GM23338 (cell line): ENCODE results near the gene SYK. TPM values are rescaled to one million over a fixed set of nuclear protein-coding genes. Genes with fewer than 3 reads are reported as not detected.

Experiments
- ATAC-seq: fragments of 200-7000 bp; cut with Tn5 transposase; 3 replicates; pipeline ENCODE4 v1.9.1; 2020
- DNase-seq: peaks from one replicate; pipeline ENCODE4 v3.0.0-alpha.2; 2015; ENCODE audit warnings: low spot score
- H2AFZ ChIP-seq: fragments of 200-600 bp; sonication (generic); 2 replicates; pipeline ENCODE4 v1.8.0; 2016; ENCODE audit warnings: antibody characterized with exemption, mild to moderate bottlenecking, moderate library complexity
- H3F3A ChIP-seq: fragments of 200-600 bp; sonication (generic); replicated peaks from 2 replicates; pipeline ENCODE4 v1.8.0; 2017; ENCODE audit warnings: antibody characterized with exemption, mixed run types, low read depth
- H3K27ac ChIP-seq: fragments of 200-600 bp; sonication (generic); 2 replicates; pipeline ENCODE4 v1.6.1; 2016; ENCODE audit warnings: low read depth
- H3K27me3 ChIP-seq: fragments of 200-600 bp; sonication (generic); 2 replicates; pipeline ENCODE4 v1.8.0; 2016; ENCODE audit warnings: mild to moderate bottlenecking, mixed run types, moderate library complexity; ENCODE audit not compliant: insufficient read depth
- H3K36me3 ChIP-seq: fragments of 200-600 bp; sonication (generic); 2 replicates; pipeline ENCODE4 v1.8.0; 2016; ENCODE audit warnings: mild to moderate bottlenecking; ENCODE audit not compliant: insufficient read depth
- H3K4me1 ChIP-seq: fragments of 200-600 bp; sonication (generic); 2 replicates; pipeline ENCODE4 v1.8.0; 2016; ENCODE audit warnings: mild to moderate bottlenecking, moderate library complexity; ENCODE audit not compliant: insufficient read depth
- H3K4me2 ChIP-seq: fragments of 200-600 bp; sonication (generic); 2 replicates; pipeline ENCODE4 v1.7.1; 2017; ENCODE audit warnings: mixed run types
- H3K4me3 ChIP-seq: fragments of 200-600 bp; sonication (generic); 2 replicates; pipeline ENCODE4 v1.6.1; 2016; ENCODE audit warnings: mixed run types
- H3K79me2 ChIP-seq: fragments of 200-600 bp; sonication (generic); replicated peaks from 2 replicates; pipeline ENCODE4 v1.8.0; 2017; ENCODE audit warnings: mild to moderate bottlenecking; ENCODE audit not compliant: insufficient read depth
- H3K9me2 ChIP-seq: fragments of 200-600 bp; sonication (generic); 2 replicates; pipeline ENCODE4 v1.8.0; 2017; ENCODE audit not compliant: insufficient read depth
- H4K20me1 ChIP-seq: fragments of 200-600 bp; sonication (generic); replicated peaks from 2 replicates; pipeline ENCODE4 v1.8.0; 2017; ENCODE audit warnings: mild to moderate bottlenecking; ENCODE audit not compliant: insufficient read depth
- H3K27ac Mint-ChIP-seq: 2 replicates; pipeline ENCODE4 v1.8.0; 2020; ENCODE audit warnings: inconsistent platforms, mild to moderate bottlenecking, moderate library complexity, mixed read lengths
- H3K27me3 Mint-ChIP-seq: 3 replicates; pipeline ENCODE4 v1.8.0; 2022; ENCODE audit warnings: low read depth, mild to moderate bottlenecking, moderate library complexity, mixed read lengths, inconsistent platforms; ENCODE audit not compliant: insufficient read depth, poor library complexity
- H3K36me3 Mint-ChIP-seq: 3 replicates; pipeline ENCODE4 v1.8.0; 2021; ENCODE audit warnings: low read depth, mild to moderate bottlenecking, inconsistent platforms, moderate library complexity, mixed read lengths
- H3K4me1 Mint-ChIP-seq: 3 replicates; pipeline ENCODE4 v1.8.0; 2020; ENCODE audit warnings: mild to moderate bottlenecking, inconsistent platforms, mixed read lengths
- H3K4me3 Mint-ChIP-seq: 3 replicates; pipeline ENCODE4 v1.8.0; 2021; ENCODE audit warnings: moderate library complexity, mild to moderate bottlenecking, inconsistent platforms, mixed read lengths
- H3K9me3 Mint-ChIP-seq: 3 replicates; pipeline ENCODE4 v1.8.0; 2020; ENCODE audit warnings: moderate library complexity, mild to moderate bottlenecking, inconsistent platforms, mixed read lengths
- EZH2 ChIP-seq: fragments of 200-600 bp; sonication (generic); IDR thresholded peaks from one replicate; pipeline ENCODE4 v1.8.0; 2017; ENCODE audit warnings: antibody characterized with exemption, mild to moderate bottlenecking, low read depth; ENCODE audit not compliant: unreplicated experiment
- EZH2phosphoT487 ChIP-seq: fragments of 200-600 bp; sonication (generic); IDR thresholded peaks from one replicate; pipeline ENCODE4 v1.8.1; 2018; ENCODE audit warnings: antibody characterized with exemption; ENCODE audit not compliant: unreplicated experiment
- JUNB ChIP-seq: IDR thresholded peaks from one replicate; pipeline ENCODE4 v1.6.1; 2016; ENCODE audit warnings: antibody characterized with exemption; ENCODE audit not compliant: unreplicated experiment
- POLR2AphosphoS5 ChIP-seq: IDR thresholded peaks from 2 replicates; pipeline ENCODE4 v1.6.1; 2016; ENCODE audit warnings: antibody characterized with exemption, low read depth
- ZNF331 ChIP-seq: fragments of 250-450 bp; sonication (Bioruptor Pico); IDR thresholded peaks from 2 replicates; pipeline ENCODE4 v1.5.0; 2020; ENCODE audit warnings: low read depth, mild to moderate bottlenecking, moderate library complexity
- ZNF462 ChIP-seq: fragments of 250-450 bp; sonication (Bioruptor Pico); IDR thresholded peaks from 2 replicates; pipeline ENCODE4 v1.5.0; 2020; ENCODE audit warnings: mild to moderate bottlenecking, moderate library complexity
- polyA plus RNA-seq: library from polyadenylated mRNA; unstranded; fragments of >200 nt; fragmentation: Nextera tagmentation; extraction: Ambion mirVana; gene quantifications from 2 replicates; pipeline ENCODE4 v1.2.1, GENCODE V29; 2016
- total RNA-seq: library from RNA; depleted of rRNA; stranded (reverse); fragments of >200 nt; shearing (Covaris generic); gene quantifications from 2 replicates; pipeline ENCODE4 v1.2.3, GENCODE V29; 2014
- TF ChIP-seq, protein P1 (sequence below): IDR thresholded peaks from 2 replicates; pipeline ENCODE4 v1.6.1; 2016; ENCODE audit warnings: antibody characterized with exemption
- TF ChIP-seq, protein P2 (sequence below), 2 experiments: fragments of 200-600 bp in 1 of 2; sonication (generic) in 1 of 2; conservative IDR thresholded peaks; 2 replicates each; pipeline versions ENCODE4 v1.5.1 to v1.6.1; 2016 to 2017; ENCODE audit warnings: antibody characterized with exemption in 2 of 2, low read depth in 2 of 2, mild to moderate bottlenecking in 2 of 2, moderate library complexity in 1 of 2

Gene SYK
- total and polyA plus RNA-seq, 2 experiments from 2014 or later: 1.5 to 5.8 TPM

DNA sequence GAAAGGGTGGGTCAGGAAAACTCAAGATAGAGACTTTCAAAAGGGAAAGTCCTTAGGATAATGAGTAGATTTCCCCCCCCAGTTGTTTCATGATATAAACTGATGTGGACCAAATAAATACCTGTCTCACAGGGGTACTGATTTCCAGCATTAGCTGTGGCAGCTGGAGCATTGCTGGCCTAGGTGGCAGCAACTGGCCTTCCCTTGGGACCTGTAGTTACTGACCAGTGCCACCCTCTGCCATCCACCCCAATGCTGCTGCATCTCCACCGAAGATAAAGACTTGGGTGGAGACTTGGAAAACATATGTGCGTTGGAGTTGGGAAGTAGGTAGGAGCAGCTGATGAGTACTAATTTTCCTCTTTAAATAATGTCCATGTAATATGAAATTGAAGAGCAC is 71.8 kb downstream of the SYK start (continued):
- TF ChIP-seq, protein P1, sequence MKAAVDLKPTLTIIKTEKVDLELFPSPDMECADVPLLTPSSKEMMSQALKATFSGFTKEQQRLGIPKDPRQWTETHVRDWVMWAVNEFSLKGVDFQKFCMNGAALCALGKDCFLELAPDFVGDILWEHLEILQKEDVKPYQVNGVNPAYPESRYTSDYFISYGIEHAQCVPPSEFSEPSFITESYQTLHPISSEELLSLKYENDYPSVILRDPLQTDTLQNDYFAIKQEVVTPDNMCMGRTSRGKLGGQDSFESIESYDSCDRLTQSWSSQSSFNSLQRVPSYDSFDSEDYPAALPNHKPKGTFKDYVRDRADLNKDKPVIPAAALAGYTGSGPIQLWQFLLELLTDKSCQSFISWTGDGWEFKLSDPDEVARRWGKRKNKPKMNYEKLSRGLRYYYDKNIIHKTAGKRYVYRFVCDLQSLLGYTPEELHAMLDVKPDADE: no peak
- TF ChIP-seq EZH2phosphoT487 (no peak), ZNF331 (CRISPR knock-in tag) (no peak)

DNA sequence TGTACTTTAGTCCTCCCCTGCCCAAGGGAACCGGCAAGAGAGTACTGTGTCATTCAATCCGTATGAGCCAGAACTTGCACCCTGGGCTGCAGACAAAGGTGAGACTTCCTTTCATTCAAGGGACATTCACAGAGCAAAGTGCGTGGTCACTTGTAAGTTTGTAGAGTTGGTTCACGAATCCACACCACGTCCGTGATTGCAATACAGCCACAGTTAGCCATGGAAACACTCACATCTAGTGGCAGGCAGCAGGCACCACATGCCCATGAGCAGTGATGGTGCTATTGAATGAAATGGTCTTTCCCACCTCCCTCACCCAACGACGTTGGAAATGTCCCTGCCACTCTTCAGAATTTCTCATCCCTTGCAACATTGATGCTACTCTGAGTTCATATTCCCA is 72.6 kb downstream of the SYK start:
- Histone ChIP-seq H3K4me2 (no peak overlapping the region), H3K4me3 (no peak overlapping the region), H3K27me3 (no peaks in the 10 kb centered on the region), H4K20me1 (no peaks in the 10 kb centered on the region), H3K9me2 (no peaks in the 10 kb centered on the region), H3F3A (no peaks in the 10 kb centered on the region), H3K36me3 (no peaks in the 10 kb centered on the region), H2AFZ (no peak overlapping the region), H3K4me1 (peaks cover 9% of the 10 kb centered on the region), H3K27ac (no peak overlapping the region), H3K79me2 (no peaks in the 10 kb centered on the region)
- Mint-ChIP-seq H3K4me1 (0 out of 3 replicates have a peak, but pooled peaks cover 7% of the 10 kb centered on the region), H3K4me3 (no peak overlapping the region), H3K36me3 (no peaks in the 10 kb centered on the region), H3K9me3 (no peaks in the 10 kb centered on the region), H3K27me3 (peaks cover 2% of the 10 kb centered on the region), H3K27ac (no peak overlapping the region)
- DNase-seq: no peak
- ATAC-seq: no peak; the same call in 2 of the 3 replicates
- TF ChIP-seq, protein P2, sequence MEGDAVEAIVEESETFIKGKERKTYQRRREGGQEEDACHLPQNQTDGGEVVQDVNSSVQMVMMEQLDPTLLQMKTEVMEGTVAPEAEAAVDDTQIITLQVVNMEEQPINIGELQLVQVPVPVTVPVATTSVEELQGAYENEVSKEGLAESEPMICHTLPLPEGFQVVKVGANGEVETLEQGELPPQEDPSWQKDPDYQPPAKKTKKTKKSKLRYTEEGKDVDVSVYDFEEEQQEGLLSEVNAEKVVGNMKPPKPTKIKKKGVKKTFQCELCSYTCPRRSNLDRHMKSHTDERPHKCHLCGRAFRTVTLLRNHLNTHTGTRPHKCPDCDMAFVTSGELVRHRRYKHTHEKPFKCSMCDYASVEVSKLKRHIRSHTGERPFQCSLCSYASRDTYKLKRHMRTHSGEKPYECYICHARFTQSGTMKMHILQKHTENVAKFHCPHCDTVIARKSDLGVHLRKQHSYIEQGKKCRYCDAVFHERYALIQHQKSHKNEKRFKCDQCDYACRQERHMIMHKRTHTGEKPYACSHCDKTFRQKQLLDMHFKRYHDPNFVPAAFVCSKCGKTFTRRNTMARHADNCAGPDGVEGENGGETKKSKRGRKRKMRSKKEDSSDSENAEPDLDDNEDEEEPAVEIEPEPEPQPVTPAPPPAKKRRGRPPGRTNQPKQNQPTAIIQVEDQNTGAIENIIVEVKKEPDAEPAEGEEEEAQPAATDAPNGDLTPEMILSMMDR (conservative IDR thresholded peaks at IDR 0.05; ENCODE audit: low read depth in 2 of 2): peak in 1 of 2 experiments; percentile 48; a peak in 3 of 4 replicates
- TF ChIP-seq EZH2 (no peak), JUNB (no peak)

DNA sequence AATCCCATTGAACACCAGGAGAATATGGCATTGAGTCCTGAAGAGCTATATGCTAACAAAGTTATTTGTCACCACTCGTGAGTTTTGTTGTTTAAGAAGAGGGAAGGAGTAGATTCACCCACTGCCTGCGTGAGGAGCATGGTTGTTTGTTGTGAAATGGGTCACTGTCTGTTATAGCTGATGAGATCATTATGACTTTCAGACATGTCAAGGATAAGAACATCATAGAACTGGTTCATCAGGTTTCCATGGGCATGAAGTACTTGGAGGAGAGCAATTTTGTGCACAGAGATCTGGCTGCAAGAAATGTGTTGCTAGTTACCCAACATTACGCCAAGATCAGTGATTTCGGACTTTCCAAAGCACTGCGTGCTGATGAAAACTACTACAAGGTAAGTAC is 76.9 kb downstream of the SYK start:
- no peak for ATAC-seq
- H3K27ac ChIP-seq: no peak overlapping the region
- no peaks in the 10 kb centered on the region for H3K4me1 Mint-ChIP-seq
- TF ChIP-seq, protein P1: no peak
- TF ChIP-seq POLR2AphosphoS5 (no peak), ZNF462 (CRISPR knock-in tag) (no peak)

More for the DNA sequence above, 76.9 kb downstream of the SYK start:
- Histone ChIP-seq H3K4me3 (no peak overlapping the region), H3F3A (peaks cover under 1% of the 10 kb centered on the region; the same call in 1 of the 2 replicates), H3K27me3 (no peaks in the 10 kb centered on the region), H2AFZ (no peak overlapping the region), H4K20me1 (no peaks in the 10 kb centered on the region), H3K4me2 (no peak overlapping the region), H3K4me1 (no peaks in the 10 kb centered on the region), H3K9me2 (no peaks in the 10 kb centered on the region), H3K79me2 (no peaks in the 10 kb centered on the region), H3K36me3 (no peaks in the 10 kb centered on the region)
- DNase-seq: no peak
- Mint-ChIP-seq H3K9me3 (peaks cover 11% of the 10 kb centered on the region), H3K27ac (no peak overlapping the region), H3K36me3 (peaks cover 6% of the 10 kb centered on the region; the same call in 1 of the 3 replicates), H3K27me3 (peaks cover 6% of the 10 kb centered on the region), H3K4me3 (no peak overlapping the region)
